Occipital lobe (tissue), 2 donors: ENCODE measurements around the gene UNC119. TPM values are rescaled to one million over a fixed set of nuclear protein-coding genes. Genes with fewer than 3 reads are reported as not detected.

ENCODE experiments used
- DNase-seq: peaks from one replicate; lab custom pipeline; 2025; lab: John Stamatoyannopoulos, UW
- total RNA-seq: library from RNA; depleted of rRNA; stranded (reverse); fragments of >200 nt; gene quantifications from one replicate; pipeline ENCODE4 v1.2.3, GENCODE V29; 2014

The UNC119 gene
- total RNA-seq, 1 donor from 2014 or later, result 31.5 TPM

DNA sequence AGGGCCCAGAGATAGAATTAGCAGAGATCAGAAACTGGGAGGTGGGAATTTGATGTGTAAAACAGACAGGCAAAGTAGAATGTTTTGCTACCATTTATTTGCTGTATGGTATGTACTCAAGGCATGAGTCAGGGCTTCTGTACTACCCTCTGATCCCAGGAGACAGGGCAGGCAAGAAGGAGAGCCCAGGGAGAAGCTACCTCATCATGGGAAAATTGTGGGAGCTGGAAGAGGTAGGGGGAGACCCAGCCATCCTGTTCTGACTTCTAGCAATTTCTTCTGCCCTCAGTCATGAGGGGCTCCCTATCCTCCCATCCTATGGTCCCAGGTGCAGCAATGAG lies 20.6 kb upstream of the UNC119 start:
- DNase-seq, result no peak

DNA sequence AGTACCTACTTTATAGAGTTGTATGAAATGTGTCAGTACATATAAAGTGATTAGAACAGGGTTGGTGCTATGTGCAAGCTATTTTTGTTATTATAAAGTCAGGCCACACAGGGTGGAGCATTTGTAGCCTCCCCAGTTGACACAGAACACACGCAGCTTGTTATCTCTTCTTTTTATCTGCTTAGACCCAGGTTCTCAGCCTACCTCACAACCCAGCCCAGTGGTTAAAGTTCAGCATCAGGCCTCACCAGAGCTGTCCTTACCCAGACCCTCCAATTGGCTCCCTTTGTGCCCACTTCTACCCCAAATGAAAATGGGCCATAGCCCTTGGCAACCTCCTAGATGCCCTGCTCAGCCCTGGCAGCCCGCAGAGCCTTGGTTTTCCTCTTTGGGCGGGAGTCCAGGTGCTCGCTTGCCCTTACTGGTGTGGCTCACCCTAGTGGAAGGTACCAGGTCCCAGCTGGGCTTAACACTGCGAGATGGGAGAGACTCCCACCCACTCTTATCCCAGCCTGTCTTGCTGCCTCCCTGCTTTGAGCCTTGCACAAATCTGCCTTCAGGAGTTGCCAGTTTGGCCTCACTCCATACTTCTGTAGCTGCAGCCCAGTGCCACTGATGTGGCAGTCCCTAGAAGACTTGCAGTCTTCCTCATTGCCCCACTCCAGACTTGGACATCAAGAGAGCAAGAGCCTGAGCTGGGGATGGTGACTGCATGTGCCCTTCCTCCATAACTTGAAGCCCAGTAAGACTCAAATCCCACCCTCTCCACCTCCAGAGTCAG lies 20.0 kb upstream of the UNC119 start:
- no peak for DNase-seq

DNA sequence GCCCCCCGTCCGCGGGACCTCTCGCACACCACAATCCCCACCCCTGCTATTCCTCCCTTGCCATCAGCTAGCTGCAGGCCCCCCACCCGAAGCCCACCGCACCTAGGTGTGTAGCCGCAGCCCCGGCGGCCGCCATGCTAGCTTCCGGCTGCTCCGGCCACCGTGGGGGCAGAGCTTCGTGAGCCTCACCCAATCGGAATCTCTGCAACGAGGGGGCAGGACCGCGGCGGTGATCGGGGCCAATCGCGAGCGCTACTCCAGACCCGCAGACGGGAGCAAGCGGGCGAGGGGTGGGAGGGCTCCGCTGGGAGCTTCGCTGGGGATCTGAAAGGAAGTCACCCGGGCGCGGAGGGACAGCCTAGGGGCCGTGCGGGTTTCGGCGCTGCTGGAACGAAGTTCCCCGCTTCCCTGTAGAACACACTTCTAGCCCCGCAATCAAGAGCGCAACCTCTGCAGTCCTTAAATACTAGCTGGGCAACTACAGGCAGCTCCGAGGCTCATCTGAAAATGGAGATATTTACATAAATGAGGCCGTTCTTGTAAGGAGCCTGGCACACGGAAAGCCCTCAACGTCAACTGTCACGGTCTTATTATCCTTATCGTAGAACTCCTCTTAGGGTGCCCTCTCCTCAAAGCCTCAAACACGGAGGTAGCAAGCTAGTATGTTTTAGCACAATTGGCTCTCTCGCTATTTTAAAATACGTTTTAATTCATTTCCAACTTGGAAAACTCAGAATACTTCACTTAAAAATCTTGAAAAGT lies 19.1 kb upstream of the UNC119 start, which contains the start of gene PIGS:
PIGS (minus strand) TSS at position 164 of the 762 bp plus-strand sequence; CDS start at position 136, 28 bp downstream.
- DNase-seq, result peak; percentile 94

DNA sequence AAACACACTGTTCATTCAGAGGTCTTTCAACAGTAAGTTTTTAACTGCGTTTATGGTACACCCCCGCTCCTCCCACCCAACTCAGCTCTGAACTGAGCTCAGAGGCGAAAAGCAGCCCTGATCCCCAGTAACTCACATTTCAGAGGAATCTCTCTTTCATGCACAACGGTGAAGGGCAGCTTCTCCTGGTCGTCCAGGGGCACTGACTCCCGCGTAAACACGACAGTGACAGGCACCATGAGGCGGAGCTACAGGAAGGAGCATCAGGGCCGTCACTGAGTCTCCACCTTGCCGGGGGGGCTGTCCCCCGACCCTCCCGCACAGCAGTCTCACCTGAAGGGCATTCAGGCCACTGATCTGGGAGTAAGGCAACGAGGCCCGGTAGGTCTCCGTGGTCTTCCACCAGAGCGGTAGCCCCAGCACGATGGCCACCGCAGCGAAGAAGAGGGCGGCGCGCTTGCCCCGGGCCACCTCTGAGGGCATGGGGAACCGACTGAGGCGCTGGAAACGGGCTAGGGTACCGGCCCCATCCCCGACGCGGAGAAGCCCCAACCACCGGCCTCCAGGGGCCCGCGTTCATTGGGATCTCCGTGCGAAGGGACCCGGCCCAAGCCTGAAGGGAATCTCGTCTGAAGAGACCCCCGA lies 18.4 kb upstream of the UNC119 start:
- peak; percentile 11 for DNase-seq

DNA sequence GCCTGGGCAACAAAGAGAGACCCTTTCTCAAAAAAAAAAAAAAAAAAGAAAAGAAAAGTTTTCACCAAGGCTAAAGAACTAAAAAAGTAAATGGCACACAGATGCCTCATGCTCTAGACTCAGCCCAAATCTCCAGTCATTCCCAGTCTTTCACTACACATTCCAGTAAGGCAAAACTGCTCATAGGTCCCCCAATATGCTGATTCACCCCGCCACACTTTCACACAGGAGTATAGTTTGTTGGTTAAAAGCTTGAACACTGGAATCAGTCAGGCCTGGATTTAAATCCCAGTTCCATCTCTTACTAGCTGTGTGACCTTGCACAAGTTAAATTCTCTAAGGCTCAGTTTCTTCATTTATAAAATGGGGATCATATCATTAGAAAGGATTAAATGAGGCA lies 17.0 kb upstream of the UNC119 start:
- no peak for DNase-seq

DNA sequence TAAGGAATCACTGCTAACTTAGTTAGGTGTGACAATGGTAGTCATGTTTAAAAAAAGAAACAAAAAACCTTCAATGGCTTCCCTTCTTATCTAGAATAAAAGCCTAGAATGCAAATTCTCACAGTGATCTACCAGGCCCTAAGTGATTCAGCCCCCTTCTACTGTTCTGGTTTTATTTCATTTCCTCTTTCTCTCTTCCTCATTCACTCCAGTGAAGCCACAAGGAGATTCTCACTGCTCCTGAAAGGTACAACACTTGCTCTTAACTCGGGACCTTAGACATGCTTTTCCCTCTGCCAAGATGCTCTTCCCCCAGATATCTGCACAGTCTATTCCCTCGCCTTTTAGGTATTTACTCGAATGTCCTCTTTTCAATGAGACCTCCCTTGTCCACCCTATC lies 15.2 kb upstream of the UNC119 start:
- DNase-seq, result no peak

DNA sequence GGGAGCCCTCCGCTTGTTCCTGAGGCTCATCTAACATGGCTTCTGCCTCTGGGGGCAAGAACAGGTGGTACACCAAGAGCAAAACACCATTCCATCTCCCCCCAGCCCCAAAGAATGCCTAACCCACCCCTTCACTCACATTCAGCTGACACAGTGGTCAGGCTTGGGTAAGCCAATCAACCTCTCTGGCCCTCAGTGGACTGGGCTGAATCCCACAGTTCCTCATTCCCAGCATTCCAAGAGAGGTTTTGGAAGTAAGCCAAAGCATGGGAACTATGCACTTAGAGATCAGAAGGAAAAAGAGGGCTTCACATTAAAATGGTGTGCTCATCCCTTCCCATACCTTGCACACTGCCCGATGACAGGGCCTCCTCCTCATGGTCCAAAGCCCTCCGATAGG lies 11.1 kb upstream of the UNC119 start:
- no peak for DNase-seq

DNA sequence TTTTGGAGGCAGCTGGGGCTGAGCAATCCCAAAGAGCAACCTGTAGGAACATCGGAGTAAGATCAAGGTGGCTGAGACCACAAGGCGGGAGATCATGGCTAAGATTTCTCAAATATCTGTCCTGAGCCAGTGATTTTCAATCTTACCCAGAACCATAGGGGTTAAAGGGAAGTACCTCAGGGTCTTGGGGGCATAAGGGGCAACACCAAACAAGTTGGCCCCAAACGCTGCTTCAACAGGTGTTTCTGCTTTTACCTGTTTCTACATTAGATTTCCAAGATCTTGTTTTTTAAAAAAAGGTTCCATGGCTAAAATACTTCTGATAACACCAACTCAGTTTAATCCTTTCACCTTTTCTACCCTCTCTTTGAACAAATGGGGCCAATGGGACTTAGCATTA lies 2.6 kb upstream of the UNC119 start:
- DNase-seq, result no peak

DNA sequence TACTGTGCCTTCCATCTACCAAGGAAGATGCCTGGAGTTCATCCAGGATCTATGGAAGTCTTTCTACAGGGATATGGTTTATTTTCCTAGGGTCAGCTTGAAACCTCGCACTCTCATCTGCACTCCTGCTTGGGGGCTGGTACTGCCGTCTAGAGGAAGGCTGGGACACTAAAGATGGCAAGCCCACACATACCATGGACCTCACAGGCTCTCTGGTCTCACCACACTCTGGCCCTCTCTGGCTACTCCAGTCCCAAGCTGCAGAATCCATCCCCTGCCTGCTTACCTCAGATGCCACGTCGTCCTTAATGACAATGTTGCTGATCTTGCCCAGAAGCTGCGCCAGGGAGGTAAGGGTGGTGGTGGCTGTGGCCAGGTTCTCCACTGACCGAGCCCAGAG lies 2.1 kb upstream of the UNC119 start:
- DNase-seq, result no peak

DNA sequence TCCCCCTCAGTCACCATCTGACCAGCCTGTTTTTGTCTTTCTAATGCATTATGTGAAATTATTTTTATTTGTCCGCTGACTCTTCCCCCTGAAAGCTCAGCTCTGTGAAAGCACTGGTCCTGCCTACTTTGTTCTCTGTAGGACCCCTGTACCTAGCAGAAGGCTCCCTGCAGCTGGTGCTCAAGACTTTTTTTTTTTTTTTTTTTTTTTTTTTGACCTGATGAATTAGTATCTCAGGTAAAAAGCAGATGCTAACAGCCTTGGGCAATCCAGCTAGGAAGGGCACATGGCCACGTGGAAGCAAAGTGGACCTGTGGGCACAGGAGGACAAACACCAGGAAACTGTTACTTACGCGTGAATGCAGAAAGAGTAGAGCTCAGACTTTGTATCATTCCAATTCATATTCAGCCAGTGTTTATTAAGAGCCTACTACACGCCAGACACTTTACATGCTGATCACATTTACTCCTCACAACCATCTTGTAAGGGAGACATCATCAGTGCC lies 629 bp upstream of the UNC119 start:
- no peak for DNase-seq

DNA sequence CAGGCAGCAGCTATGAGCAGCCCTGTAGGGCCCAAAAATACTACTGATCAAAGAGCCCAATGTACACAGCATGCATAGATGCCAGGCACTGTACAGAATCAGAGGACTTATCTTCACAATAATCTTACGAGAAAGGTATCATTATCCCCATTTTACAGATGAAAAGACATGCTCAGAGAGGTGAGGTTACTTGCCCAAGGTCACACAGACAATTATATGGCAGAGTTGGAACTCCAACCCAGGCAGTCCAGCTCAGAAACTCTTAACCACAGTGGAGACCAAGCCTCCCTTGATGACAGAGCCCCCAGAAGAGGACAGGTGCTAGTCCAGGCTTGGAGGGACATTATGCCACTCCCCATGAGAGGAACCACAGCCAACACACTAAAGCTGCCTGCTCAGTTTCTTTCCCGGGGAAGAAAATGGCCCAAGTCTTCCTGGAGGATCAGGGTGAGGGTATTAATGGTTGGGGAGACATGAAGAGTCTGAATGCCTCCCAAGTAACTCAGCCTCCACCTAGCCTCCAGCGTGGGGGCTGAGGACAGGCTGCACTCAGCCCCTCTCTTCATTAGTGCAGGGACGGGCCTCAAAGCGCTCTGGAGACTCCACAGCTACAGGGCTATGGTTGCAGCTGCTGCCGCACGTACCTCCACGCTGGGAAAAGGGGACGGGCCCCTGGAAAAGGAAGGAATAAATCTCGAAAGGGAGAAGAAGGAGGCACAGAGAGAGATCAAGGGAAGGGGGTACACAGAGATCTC lies 826 bp downstream of the UNC119 start:
- no peak for DNase-seq

DNA sequence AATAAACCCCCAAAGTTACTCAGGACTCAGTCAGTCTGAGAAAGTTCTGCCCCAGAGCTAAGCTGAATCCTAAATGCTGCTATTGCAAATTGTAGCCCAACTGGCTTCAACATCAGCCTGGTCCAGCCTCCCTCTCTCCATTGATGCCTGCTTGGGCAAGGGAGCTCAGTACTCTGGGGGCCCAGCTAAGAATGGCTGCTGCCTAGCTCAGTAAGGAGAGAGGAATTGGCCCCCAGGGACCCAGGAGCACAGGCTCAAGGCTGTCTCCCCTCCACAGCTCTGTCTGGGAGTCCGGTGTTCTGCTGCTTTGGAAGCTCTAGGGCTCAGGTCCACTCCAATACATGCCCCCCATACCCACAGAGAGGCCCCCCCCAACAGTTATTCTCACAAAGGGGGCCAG lies 1.6 kb downstream of the UNC119 start:
- no peak for DNase-seq

DNA sequence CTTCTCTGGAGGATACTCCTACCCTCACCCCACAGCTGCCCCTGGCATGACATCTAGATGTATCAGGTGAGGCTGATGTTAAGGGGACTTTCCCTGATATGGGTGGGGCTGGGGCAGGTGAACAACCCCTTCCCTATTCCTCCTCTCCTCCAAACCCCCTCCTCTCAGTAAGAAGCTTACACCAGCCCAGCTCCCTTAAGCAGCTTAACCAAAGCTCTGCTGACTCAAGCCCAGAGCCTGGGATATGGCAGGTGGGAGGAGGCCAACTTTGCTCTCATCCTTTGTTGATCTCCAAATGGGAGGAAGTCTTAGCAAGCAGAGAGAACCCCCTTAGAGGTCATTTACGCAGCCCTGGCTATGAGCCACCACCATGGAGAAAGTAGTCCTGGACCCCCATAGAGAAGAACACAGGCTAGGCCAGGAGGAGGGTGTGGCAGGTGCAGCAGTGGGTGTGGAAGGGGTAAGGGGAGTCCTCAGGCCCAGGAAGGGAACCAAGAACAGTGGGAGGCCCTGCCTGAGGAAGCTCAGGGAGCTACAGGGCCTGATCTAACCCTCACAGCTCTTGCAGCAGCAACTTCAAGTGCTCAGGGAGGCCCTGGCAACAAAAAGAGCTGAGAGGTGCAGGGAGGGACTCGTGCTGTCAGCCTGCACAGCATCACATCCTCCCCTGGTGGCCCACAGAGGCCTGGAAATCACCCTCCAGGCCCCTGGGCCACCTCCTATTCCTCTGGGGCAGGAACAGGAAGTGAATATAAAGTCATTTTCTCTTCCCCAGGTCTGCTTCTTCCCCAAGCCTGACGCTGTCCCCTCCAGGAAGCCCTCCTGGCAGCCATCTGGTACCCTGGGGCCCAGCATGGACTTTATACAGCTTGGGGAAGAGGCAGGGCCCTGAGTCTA lies 2.9 kb downstream of the UNC119 start:
- DNase-seq, result no peak

DNA sequence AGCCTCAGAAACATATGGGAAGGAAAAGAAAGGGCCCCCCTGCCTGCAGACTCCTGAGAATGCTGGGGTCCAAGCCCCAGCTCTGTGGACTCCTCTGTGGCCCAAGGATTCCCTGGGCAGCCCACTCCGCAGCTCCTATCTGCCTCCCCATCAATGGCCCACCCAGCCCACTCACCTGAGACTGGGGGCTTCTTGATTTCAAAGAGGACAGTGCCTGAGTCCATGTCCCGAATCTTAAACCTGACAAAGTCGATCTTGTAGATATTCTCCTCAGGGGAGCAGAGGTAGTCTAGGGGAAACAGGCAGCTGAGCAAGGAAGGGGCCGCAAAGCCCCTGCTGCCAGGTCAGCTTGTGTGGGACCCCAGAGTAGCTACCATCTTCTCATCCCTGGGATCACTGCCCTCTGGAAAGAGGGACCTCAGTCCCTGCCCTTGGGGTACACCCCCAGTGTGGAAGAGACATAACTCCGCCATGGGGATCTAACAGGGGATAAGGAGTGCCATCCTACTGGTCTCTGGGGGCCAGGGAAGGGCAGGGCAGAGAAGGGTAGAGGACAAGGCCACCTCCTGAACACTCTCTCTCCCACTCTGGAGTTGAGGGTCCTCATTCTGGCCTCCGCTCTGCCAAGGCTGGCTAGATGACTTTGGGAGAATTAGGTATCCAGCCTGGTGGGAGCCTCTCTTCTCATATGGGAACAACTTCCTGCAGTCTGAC lies 3.9 kb downstream of the UNC119 start:
- no peak for DNase-seq

DNA sequence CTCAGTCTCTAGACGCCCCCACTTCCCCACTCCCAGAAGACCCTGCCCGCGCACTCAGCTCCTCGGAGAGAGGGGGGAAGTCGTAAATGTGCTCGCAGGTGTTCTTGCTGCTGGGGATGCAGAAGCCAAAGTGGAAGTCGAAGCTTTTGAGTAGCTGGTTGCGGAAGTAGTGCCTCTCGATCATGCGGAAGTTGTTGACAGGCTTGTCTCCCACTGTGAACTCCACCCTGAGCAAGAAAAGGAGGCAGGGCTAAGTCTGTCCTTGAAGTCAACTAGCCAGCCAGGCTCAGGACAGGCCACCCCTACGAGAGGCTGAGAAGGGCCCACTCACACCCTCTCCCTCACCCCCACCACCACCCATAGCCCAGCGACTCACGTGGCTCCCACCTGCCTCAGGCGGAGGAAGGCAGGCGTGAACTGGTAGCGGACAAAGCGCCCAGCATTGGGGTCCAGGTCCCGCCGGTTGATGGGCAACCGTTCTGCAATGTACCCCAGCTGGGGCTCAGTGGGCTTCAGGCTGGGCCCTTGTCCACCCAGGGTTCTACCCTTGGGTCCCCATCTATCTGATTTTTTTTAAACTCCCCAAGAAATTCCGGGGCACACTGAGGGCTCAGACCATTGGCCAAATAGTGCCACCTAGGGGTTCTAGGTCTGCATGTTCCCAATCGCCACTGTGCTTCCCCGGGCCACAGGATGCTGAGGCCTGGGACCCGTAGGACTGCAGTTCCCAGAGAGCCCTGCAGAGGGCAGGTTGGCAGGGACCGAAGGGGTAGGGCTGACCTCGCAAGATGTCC lies 4.6 kb downstream of the UNC119 start:
- DNase-seq, result peak; percentile 40

DNA sequence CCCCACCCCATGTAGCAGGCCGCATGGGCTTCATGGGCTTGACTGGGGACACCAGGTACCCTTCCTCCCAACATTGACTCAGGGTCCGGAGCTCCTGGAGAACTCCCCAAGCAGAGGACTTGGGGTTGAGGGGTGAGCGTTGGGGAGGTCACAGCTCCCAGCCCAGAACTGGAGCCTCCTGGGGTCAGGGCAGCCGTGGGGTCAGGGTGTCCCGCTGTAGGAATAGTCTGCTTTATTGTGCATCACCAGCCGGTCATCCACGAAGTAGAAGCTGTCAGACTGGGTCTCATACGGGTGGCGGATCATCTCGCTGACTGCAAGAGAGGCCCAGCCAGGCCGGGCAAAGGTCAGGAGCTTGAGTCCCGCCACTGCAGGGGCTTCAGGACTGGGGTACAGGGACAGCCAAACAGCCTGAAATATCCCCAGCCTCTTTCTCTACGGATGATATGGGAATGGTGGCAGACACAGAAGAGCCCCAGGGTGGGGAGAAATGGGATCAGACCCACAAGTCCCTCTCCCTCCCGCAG lies 5.3 kb downstream of the UNC119 start:
- DNase-seq, result no peak

DNA sequence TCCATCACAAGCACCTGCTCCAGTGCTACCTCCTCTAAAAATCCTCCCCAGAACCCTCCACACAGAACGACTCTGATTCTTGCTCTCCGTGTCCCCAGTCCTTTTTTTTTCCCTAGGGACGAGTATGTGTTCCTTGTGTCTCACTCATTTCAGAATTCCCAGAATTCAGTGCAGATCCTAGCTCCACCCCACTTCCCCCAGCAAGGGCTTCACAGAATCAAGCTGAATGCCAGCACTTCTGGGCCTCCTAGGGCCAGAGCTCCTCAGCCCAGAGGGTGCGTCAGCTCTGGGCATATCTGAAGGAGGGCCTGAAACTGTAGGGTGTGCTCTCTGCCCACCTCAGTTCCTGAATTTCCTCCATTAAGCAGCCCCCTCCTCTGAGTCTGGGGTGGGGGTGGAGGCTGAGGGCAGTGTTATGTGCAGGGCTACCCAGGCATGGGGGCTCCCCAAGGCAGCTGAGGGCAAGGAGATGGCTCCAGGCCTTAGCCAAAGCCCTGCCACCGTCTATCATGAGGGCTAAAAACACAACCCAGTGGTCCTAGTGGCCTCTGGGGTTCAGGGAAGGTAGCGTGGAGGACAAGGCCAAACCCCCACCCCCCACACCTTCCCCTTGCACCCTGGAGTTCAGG lies 6.5 kb downstream of the UNC119 start:
- DNase-seq, result no peak

DNA sequence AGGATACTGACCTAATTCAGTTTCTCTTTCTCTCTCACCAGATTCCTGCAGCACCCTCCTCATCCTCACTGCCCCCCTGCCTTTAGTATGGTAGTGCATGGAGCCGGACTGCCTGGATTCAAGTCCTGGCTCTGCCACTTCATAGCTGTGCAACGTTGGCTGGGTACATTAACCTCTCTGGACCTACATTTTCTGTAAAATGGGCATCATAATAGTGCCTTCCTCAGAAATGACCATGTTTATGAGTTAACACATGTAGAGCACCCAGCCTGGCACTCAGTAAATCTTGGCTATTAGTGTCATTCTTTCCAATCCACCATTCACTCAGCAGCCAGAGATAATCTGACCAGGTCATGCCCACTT lies 7.3 kb downstream of the UNC119 start:
- no peak for DNase-seq
